Uterus (tissue), 4 donors: Measurements from ENCODE around the gene NPFFR1. TPM values are rescaled to one million over a fixed set of nuclear protein-coding genes. Genes with fewer than 3 reads are reported as not detected.

ENCODE experiments used
- DNase-seq, 2 donors: peaks; one replicate each; pipeline ENCODE4 v3.0.0-alpha.2; 2019 to 2020
- H3K27ac ChIP-seq, 2 donors: fragments of 200-600 bp; sonication (generic); 1 replicate in 1 of 2; 2 replicates in 1 of 2; pipeline ENCODE4 v1.5.1; 2016 to 2018
- H3K27me3 ChIP-seq, 2 donors: fragments of 200-600 bp; sonication (generic); one replicate each; pipeline ENCODE4 v1.5.1; 2018 to 2019; ENCODE audit warnings: control low read depth in 1 of 2
- H3K36me3 ChIP-seq, 2 donors: fragments of 200-600 bp; sonication (generic); one replicate each; pipeline ENCODE4 v1.5.1; 2019; ENCODE audit warnings: control low read depth in 1 of 2
- H3K4me1 ChIP-seq, 2 donors: fragments of 200-600 bp; sonication (generic); one replicate each; pipeline ENCODE4 v1.5.1; 2018 to 2019; ENCODE audit warnings: control low read depth in 1 of 2
- H3K4me3 ChIP-seq, 2 donors: fragments of 200-600 bp; sonication (generic); 1 replicate in 1 of 2; 2 replicates in 1 of 2; pipeline ENCODE4 v1.5.1; 2018 to 2019; ENCODE audit warnings: mild to moderate bottlenecking in 1 of 2
- H3K9me3 ChIP-seq, 2 donors: fragments of 200-600 bp; sonication (generic); one replicate each; pipeline ENCODE4 v1.5.1; 2019; ENCODE audit warnings: control low read depth in 1 of 2
- CTCF ChIP-seq, 4 experiments: fragments of 200-600 bp in 2 of 4; fragments of 450-650 bp in 2 of 4; sonication (generic) in 2 of 4; IDR thresholded peaks; one replicate each; pipeline ENCODE4 v1.5.1; 2016 to 2019; ENCODE audit warnings: antibody characterized with exemption in 4 of 4, mild to moderate bottlenecking in 2 of 4, moderate library complexity in 1 of 4
- POLR2A ChIP-seq, 2 donors: fragments of 450-650 bp; IDR thresholded peaks; one replicate each; pipeline ENCODE4 v1.6.1; 2016; ENCODE audit warnings: antibody characterized with exemption in 2 of 2, mild to moderate bottlenecking in 1 of 2, moderate library complexity in 1 of 2
- intact Hi-C: fragments of 100-400 bp; cut with DNase I; formaldehyde crosslinking; loops from one replicate; pipeline ENCODE4 v1.15.1; 2023; ENCODE audit warnings: low total_unique reads
- total RNA-seq, 4 donors: library from RNA; depleted of rRNA in 3 of 4; stranded (reverse); fragments of >200 nt in 3 of 4; gene quantifications; one replicate each; pipeline versions ENCODE4 v1.1.0 to v1.2.4, GENCODE V29; 2014 to 2023
- donor health status: DM: yes; HTN: yes; CAD: no.

Gene NPFFR1
- total RNA-seq, 4 donors from 2014 or later, result 0.43 to 2.1 TPM; not detected in 2

- TF ChIP-seq POLR2A (IDR thresholded peaks at IDR 0.05), result no peak
- no peak for TF ChIP-seq CTCF (IDR thresholded peaks at IDR 0.05)
- no peak overlapping the region for H3K27ac ChIP-seq
- H3K4me3 ChIP-seq, result no peak overlapping the region
- intact Hi-C loops, result no loop called here
- H3K36me3 ChIP-seq, result no peaks in the 10 kb centered on the region
- no peaks in the 10 kb centered on the region for H3K27me3 ChIP-seq
- no peaks in the 10 kb centered on the region for H3K4me1 ChIP-seq
- no peaks in the 10 kb centered on the region for H3K9me3 ChIP-seq
- no peak for DNase-seq
These were observed 40.0 kb upstream of the NPFFR1 start for GRCh38 chr10:70323697-70324338.

GRCh38 chr10:70323138-70323696 is 39.4 kb upstream of the NPFFR1 start:
- no peaks in the 10 kb centered on the region for H3K4me1 ChIP-seq
- no peaks in the 10 kb centered on the region for H3K27me3 ChIP-seq
- no peaks in the 10 kb centered on the region for H3K36me3 ChIP-seq
- H3K4me3 ChIP-seq, result no peak overlapping the region
- no peak for DNase-seq
- TF ChIP-seq CTCF (IDR thresholded peaks at IDR 0.05) (no peak), POLR2A (IDR thresholded peaks at IDR 0.05) (no peak)
- H3K9me3 ChIP-seq, result no peaks in the 10 kb centered on the region
- H3K27ac ChIP-seq, result no peak overlapping the region
- intact Hi-C loops, result no loop called here

GRCh38 chr10:70321897-70322890 is 38.4 kb upstream of the NPFFR1 start:
- TF ChIP-seq POLR2A (IDR thresholded peaks at IDR 0.05), result no peak
- TF ChIP-seq CTCF (IDR thresholded peaks at IDR 0.05), result no peak
- Histone ChIP-seq H3K4me1 (no peaks in the 10 kb centered on the region), H3K36me3 (no peaks in the 10 kb centered on the region), H3K27ac (no peak overlapping the region), H3K27me3 (no peaks in the 10 kb centered on the region), H3K9me3 (no peaks in the 10 kb centered on the region), H3K4me3 (no peak overlapping the region)
- DNase-seq, result no peak
- intact Hi-C loops, result no loop called here

DNA sequence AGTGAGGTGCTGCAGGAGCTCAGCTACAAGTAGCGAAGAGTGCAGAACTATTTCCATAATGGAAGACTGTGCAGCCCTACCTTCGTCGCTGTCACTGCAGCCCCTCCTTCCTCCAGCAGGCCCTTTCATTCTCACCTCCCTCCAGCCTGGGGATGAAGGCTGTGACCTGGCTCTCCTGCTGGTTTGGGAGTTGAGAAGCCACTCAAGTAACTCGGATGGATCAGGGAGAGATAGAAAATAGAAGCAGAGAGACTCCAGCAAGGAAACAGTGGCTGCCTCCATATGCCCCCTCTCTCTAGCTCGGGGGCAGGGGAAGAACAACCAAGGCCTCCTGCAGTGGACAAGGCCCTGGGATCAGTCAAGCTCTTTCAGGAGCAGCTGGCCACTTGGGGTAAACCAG is 37.4 kb upstream of the NPFFR1 start:
- TF ChIP-seq CTCF (IDR thresholded peaks at IDR 0.05) (no peak), POLR2A (IDR thresholded peaks at IDR 0.05) (no peak)
- Histone ChIP-seq H3K9me3 (no peaks in the 10 kb centered on the region), H3K36me3 (no peaks in the 10 kb centered on the region), H3K27me3 (no peaks in the 10 kb centered on the region), H3K4me1 (no peaks in the 10 kb centered on the region), H3K27ac (no peak overlapping the region), H3K4me3 (no peak overlapping the region)
- no peak for DNase-seq
- intact Hi-C loops, result no loop called here

- Histone ChIP-seq H3K27me3 (no peaks in the 10 kb centered on the region), H3K9me3 (no peaks in the 10 kb centered on the region), H3K4me1 (no peaks in the 10 kb centered on the region), H3K27ac (no peak overlapping the region), H3K4me3 (no peak overlapping the region), H3K36me3 (no peaks in the 10 kb centered on the region)
- DNase-seq, result no peak
- intact Hi-C loops, result no loop called here
- TF ChIP-seq POLR2A (IDR thresholded peaks at IDR 0.05) (no peak), CTCF (IDR thresholded peaks at IDR 0.05) (no peak)
These were observed 36.9 kb upstream of the NPFFR1 start for GRCh38 chr10:70320751-70321150.
